Fibroblast of skin of back (primary cell): ENCODE data around the gene SRPK2.
"Not testable (repeated sequence)": the region's sequence is repeated elsewhere in the genome, so short reads cannot be mapped to it uniquely, and the experiment has no call there.

Experiments
- DNase-seq: peaks from one replicate; pipeline ENCODE4 v3.0.0-alpha.2; 2013

Gene SRPK2

GRCh38 chr7:105297985-105298384 is 90.7 kb downstream of the SRPK2 start:
- DNase-seq = no peak

GRCh38 chr7:105297309-105297708 is 91.4 kb downstream of the SRPK2 start:
- no peak for DNase-seq

DNA sequence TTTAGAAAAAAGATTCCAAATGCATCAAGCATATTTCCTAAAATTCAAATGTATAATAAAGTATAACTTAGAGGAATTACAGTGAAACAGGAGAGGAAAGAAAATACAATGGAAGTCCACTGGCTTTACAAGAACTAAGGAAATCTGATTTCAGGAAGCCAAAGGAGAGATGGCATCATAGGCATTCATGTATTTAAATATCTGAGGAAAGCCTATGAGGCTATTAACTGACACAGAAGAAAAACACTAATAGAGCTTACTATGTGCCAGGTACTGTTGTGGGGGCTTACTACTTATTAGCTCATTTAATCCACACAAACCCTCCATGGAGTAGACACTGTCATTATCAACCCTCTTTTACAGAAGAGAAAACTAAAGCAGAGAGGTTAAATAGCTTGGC is 92.2 kb downstream of the SRPK2 start:
- DNase-seq = no peak

DNA sequence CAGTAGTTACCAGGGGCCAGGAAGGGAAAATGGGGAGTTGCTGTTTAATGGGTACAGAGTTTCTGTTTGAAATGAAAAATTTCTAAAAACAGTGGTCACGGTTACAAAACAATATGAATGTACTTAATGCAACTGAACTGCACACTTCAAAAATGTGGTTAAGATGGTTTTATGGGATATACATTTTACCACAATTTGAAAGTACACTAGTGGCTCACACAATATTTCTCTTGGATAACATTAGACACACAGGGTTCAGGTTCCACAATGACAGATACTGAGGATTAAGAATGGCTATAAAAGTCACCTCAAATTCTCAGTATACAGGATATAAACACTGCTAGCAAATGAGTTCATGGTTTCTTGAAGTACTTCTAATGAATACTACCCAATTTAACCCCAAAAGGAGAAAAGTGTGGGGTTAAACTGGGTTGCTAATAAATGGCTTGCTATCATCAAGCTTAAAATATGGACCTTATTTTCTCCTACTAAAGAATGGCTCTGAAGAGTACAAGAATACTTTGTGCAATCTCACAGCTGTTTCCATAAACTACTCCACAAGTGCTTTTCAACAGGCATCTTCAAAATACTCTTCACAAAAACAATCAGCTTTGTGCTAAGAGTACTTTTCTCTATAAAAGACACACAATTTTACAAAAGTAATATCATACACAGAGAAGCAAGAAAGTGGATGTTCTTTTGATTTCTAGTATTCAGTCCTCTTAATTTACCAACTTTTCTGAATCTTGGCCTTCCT is 92.9 kb downstream of the SRPK2 start:
- no peak for DNase-seq

GRCh38 chr7:105294482-105294881 is 94.2 kb downstream of the SRPK2 start:
- not testable (repeated sequence) for DNase-seq

GRCh38 chr7:105289704-105290103 is 99.0 kb downstream of the SRPK2 start:
- no peak for DNase-seq

DNA sequence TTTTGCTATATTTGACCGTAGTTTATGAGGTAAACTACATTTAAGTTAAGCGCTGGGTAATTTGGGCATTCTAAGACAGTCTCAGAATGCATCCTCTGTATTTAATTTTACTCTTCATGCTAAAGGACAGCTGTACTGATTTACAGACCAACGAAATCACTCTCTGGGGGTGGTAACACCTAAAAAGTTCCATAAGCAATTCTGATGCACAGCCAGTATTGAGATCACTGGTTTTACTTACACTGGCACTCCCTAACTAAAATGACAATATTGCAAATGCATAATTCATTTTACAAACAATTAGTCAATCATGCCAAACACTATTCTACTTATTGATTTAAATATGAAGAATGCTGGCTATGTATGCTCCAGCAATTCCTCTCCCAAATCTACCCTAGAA is 102.3 kb downstream of the SRPK2 start:
- DNase-seq = no peak

GRCh38 chr7:105285118-105285874 is 103.4 kb downstream of the SRPK2 start:
- no peak for DNase-seq

DNA sequence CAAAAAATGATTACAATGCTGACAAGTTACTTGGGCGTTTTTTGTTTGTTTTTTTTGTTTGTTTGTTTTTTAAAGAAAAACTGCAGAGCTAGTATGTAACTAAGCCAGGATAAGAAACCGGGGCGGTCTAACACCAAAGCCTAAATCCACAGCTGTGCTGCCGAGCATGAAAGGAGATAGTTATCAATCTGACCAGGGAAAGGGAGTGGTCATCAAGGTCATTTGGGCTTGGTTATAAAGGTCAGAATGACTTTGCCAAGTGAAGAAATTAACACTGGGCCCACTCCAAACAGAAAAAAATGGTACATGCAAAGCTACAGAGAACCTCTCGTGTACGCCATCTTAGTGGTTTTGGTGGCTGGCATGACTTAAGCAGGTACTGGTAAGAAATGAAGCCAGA is 104.7 kb downstream of the SRPK2 start:
- no peak for DNase-seq

- DNase-seq = no peak
Observed at GRCh38 chr7:105281966-105282365, 106.8 kb downstream of the SRPK2 start.

DNA sequence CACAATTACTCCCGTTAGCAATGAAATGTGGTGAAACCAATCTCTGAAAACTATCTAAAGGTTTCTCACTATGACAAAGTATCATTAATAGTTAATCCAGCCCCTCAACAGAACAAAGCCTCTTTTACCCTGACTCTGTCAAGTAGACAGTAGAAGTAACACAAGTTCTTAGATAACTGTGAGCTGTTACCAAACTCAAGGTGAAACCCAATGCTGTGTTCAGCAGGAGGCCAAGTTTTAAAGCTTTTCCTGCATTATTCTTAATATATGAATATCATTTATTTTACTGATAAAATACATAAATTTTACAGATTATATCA is 109.1 kb downstream of the SRPK2 start:
- no peak for DNase-seq

- peak; percentile 12 for DNase-seq
Observed at GRCh38 chr7:105278973-105279687, 109.6 kb downstream of the SRPK2 start.

- DNase-seq = no peak
Observed at GRCh38 chr7:105278565-105278964, 110.2 kb downstream of the SRPK2 start.

- no peak for DNase-seq
Observed at GRCh38 chr7:105277341-105277740, 111.4 kb downstream of the SRPK2 start.

DNA sequence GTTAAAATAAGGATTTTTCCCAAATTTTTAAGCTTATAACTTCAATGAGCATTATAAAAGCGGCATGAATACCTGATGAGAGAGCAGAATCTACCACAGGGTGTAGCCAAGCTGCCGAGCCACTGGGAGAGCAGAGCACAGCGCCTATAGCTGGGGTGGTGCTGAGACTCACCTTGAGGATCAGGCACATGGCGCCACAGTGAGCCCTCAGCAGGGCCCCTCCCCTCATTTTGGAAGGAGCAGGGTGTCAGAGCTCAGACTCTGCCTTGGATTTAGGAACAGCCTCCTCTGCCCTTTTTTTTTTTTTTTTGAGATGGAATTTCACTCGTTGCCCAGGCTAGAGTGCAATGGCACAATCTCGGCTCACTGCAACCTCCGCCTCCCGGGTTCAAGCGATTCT is 118.6 kb downstream of the SRPK2 start:
- DNase-seq = no peak

- no peak for DNase-seq
Observed at GRCh38 chr7:105269397-105269796, 119.3 kb downstream of the SRPK2 start.

- DNase-seq = peak; percentile 69
Observed at GRCh38 chr7:105268511-105269392, 120.0 kb downstream of the SRPK2 start.

DNA sequence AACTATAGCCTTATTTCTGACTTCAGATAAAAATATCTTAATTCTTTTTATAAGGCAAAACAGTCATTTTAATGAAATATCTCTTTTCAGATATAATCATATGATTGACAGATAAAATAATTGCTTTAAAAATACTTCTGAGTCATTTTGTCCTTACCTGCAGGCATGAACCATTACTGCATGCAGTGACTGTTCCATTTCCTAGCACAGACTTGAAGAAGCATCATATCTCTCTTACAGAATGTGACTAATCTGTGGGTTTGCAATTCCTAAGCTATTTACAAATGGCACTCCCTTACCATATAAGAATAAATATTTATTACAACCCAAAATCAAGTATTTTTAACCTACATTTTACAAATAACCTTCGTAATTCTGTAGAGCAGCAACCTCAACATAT is 120.7 kb downstream of the SRPK2 start:
- DNase-seq = peak; percentile 62

DNA sequence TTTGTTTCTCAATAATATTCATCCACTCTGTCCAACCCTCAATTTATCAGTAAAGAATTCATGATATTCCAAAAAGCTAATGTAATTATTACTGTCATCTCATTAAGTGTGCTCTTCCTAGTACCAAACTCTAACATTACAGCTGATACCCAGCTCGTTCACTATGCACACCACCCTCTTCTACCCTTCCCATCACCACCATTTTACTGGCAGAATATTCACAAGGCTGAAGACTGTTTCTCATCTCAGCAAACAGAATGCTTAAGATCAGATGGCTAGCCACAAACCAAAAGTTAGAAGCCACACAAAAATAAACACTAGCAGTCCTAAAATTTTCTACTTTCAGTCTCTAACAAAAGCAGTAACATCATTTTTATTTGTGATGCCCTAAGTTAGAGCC is 121.5 kb downstream of the SRPK2 start:
- DNase-seq = no peak

DNA sequence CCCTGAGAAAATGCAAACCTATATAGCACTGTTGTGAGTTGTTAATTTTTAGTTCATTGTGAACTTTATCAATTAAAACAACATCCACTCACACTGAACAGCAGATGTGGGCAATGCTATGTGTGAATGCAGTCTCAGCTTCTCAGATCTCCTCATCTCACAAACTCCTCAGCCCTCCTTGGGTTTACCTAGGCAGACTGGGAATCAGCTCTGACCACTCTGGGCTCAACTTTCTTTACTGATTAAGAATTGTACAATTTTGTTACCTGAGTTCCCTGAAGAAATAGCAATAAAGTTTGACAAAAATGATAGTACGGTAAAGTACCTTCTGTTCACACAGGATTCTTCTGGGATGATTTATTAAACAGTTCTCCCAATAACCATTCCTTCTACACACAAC is 124.0 kb downstream of the SRPK2 start:
- DNase-seq = no peak

GRCh38 chr7:105261689-105262088 is 127.0 kb downstream of the SRPK2 start:
- peak; percentile 39 for DNase-seq

- DNase-seq = not testable (repeated sequence)
Observed at GRCh38 chr7:105260201-105260871, 128.4 kb downstream of the SRPK2 start.
